ENCODE data around the gene ADGRL3.

The ADGRL3 gene

DNA sequence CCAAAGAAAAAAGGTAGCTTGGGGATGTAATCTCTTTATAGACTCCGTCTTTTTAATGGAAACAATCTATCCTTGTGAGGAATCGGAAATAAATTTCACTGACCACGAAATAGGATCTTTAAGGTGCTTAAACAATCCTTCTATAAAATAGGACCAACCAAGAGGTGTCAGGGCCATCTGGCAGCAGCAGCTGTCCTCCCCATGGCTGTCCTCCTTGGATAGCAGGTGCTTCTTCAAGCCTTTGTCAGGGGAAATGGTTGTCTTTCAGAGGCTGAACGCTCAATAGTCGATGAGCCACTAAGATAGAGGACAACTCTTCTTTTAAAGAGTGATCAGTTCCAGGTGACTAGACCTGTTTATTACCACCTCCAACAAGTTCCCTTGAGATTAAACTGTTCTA is 231.0 kb downstream of the ADGRL3 start:
- Histone ChIP-seq H3K9me3 (ENCODE audit: control insufficient read depth, insufficient read depth, low read length) (no peaks in the 10 kb centered on the region), H3K4me1 (ENCODE audit: control insufficient read depth, insufficient read depth, low read length) (no peaks in the 10 kb centered on the region), H3K36me3 (ENCODE audit: control insufficient read depth, insufficient read depth, low read length) (no peaks in the 10 kb centered on the region), H3K9ac (ENCODE audit: low read depth, low read length) (no peak overlapping the region), H3K27me3 (ENCODE audit: control insufficient read depth, insufficient read depth, low read length) (no peaks in the 10 kb centered on the region), H3K4me3 (ENCODE audit: low read depth, low read length) (no peak overlapping the region)

DNA sequence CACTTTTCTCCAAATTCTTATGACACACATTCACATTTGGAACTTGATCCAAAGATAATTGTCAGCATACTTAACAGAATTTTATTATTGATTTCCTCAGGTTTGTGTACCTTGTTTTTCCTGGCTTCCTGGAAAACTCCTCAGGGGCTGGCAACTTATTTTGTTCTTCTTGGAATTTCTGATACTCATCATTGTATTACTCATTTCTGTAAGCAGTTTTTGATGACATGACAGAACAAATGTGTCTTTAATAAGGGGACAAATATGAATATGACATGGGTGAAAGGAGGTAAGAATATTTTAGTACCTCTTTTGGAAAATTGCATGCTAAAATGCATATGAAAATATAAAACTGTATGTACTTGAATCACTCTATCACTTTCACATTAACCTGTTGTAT is 237.8 kb downstream of the ADGRL3 start:
- no peak overlapping the region for H3K9ac ChIP-seq (ENCODE audit: low read depth, low read length)

DNA sequence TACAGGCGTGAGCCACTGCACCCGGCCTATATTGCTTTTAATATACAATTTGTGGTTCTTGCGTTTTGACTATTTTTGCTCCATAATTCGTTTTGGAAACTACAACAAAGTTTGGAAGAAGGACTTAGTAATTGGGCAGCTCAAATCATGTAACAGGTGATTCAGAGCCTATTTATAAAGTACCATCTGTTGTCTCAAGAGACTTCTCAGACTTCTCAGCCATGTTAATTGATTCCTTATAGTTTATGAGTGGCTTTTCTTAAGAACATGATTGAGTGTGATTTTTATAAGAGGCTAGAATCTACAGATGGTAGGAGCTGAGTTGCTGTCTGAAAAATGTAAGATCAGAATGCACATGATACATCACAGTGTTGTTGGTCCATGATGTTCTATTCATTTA is 240.2 kb downstream of the ADGRL3 start:
- Histone ChIP-seq H3K4me1 (ENCODE audit: control insufficient read depth, insufficient read depth, low read length) (no peaks in the 10 kb centered on the region), H3K4me3 (ENCODE audit: low read depth, low read length) (no peak overlapping the region), H3K9me3 (ENCODE audit: control insufficient read depth, insufficient read depth, low read length) (no peaks in the 10 kb centered on the region), H3K9ac (ENCODE audit: low read depth, low read length) (no peak overlapping the region), H3K36me3 (ENCODE audit: control insufficient read depth, insufficient read depth, low read length) (no peaks in the 10 kb centered on the region), H3K27me3 (ENCODE audit: control insufficient read depth, insufficient read depth, low read length) (no peaks in the 10 kb centered on the region)

More for the DNA sequence above, 237.8 kb downstream of the ADGRL3 start:
- H3K4me1 ChIP-seq (ENCODE audit: control insufficient read depth, insufficient read depth, low read length), result no peaks in the 10 kb centered on the region
- H3K9me3 ChIP-seq (ENCODE audit: control insufficient read depth, insufficient read depth, low read length), result no peaks in the 10 kb centered on the region
- H3K36me3 ChIP-seq (ENCODE audit: control insufficient read depth, insufficient read depth, low read length), result no peaks in the 10 kb centered on the region
- H3K27me3 ChIP-seq (ENCODE audit: control insufficient read depth, insufficient read depth, low read length), result no peaks in the 10 kb centered on the region
- no peak overlapping the region for H3K4me3 ChIP-seq (ENCODE audit: low read depth, low read length)

DNA sequence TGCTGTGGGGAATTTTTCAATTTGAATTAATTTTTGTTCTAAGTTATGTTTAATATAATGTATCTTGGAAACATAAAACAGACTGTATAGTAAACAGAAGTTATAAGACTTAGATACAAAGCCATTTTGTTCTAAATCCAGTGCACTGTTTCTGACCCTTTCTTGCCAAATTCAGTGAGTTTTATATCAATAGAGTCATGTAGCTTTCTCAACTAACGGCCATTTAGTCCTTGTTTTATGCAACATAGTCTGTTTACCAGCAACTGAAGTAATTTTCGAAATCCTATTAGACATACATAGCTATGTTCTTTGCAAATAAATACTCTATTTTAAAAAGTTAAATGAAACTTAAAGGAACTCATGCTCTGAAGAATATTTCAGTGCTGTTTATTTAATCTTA is 242.8 kb downstream of the ADGRL3 start:
- Histone ChIP-seq H3K9me3 (ENCODE audit: control insufficient read depth, insufficient read depth, low read length) (no peaks in the 10 kb centered on the region), H3K36me3 (ENCODE audit: control insufficient read depth, insufficient read depth, low read length) (no peaks in the 10 kb centered on the region), H3K4me1 (ENCODE audit: control insufficient read depth, insufficient read depth, low read length) (no peaks in the 10 kb centered on the region), H3K27me3 (ENCODE audit: control insufficient read depth, insufficient read depth, low read length) (no peaks in the 10 kb centered on the region), H3K4me3 (ENCODE audit: low read depth, low read length) (no peak overlapping the region), H3K9ac (ENCODE audit: low read depth, low read length) (no peak overlapping the region)

DNA sequence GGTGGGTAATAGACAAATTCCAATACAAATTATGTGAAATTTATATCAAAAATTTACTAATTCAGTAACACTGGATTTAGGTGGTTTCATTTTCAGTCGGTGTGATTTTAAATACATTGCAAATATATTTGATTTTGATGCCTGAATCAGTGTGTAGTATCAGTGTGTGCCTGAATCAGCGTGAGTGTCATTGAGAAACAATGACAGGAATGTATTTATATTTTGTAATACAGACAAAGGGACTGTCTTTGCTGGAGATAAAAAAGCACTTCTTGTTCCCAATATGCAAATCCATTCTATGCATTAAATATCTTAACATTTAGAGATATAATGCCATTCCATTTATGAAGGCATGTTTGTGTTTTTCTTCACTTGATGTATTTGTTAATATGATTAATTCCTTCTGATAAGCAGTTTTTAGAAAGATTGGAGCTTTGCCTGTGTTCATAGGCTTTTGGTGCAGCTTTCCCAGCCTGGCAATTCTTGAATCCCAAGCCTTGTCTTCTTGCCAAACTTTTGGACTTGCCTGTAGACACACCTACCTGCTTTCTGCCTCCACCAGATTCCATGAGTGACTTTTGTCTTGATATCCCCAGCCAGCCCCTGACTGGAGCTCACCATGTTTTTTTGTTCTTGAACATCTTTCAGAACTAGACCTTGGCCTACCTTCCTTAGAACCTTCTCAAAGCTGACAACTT is 243.8 kb downstream of the ADGRL3 start:
- Histone ChIP-seq H3K4me1 (ENCODE audit: control insufficient read depth, insufficient read depth, low read length) (no peaks in the 10 kb centered on the region), H3K36me3 (ENCODE audit: control insufficient read depth, insufficient read depth, low read length) (no peaks in the 10 kb centered on the region), H3K9ac (ENCODE audit: low read depth, low read length) (no peak overlapping the region), H3K4me3 (ENCODE audit: low read depth, low read length) (no peak overlapping the region), H3K27me3 (ENCODE audit: control insufficient read depth, insufficient read depth, low read length) (no peaks in the 10 kb centered on the region), H3K9me3 (ENCODE audit: control insufficient read depth, insufficient read depth, low read length) (no peaks in the 10 kb centered on the region)

DNA sequence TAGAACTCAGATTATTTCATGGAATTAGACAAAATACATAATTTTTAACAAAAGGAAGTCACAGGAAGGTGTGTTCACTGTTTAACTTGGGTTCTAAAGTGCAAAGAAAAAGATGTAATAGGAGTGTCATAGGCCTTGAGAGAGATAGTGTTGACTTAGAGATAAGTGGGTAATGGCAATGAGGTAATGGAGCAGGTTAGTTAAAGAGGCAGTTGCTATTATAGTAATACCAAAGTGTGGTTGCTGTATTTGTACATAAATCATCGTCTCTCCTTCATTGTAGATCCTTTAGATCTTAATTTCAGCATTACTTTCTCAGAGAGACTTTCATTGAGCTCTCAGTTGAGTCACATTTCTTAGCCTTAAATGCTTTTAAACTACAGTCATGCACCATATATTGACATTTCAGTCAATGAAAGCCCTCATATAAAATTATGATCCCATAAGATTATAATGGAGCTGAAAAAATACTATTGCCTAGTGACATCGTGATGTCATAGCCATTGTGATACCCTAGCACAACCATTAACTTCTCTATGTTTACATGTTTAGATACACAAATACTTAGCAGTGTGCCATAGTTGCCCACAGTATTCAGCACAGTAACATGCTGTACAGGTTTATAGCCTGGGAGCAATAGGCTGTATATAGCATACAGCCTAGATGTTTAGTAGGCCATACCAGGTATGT is 245.4 kb downstream of the ADGRL3 start:
- no peaks in the 10 kb centered on the region for H3K9me3 ChIP-seq (ENCODE audit: control insufficient read depth, insufficient read depth, low read length)
- H3K4me3 ChIP-seq (ENCODE audit: low read depth, low read length), result no peak overlapping the region
- H3K36me3 ChIP-seq (ENCODE audit: control insufficient read depth, insufficient read depth, low read length), result no peaks in the 10 kb centered on the region
- no peaks in the 10 kb centered on the region for H3K27me3 ChIP-seq (ENCODE audit: control insufficient read depth, insufficient read depth, low read length)
- no peaks in the 10 kb centered on the region for H3K4me1 ChIP-seq (ENCODE audit: control insufficient read depth, insufficient read depth, low read length)
- H3K9ac ChIP-seq (ENCODE audit: low read depth, low read length), result no peak overlapping the region

DNA sequence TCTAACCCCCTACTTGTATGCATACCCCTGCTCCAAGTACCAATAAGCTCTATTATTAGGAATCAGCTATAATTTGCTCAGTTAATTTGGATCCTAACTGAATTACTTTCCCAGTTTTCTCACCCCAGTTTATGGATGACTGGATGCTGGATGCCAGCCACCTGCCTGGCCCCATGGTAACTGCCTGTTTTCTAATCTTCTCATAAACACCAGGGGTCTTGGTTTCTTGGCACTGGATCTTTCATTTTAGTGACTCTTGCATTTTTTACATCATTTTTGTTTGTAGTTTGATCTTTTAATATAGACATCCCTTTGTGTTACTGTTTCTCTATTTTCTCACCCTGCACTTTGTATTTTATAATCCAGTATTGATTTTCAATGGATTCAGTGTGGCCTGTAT is 246.8 kb downstream of the ADGRL3 start:
- Histone ChIP-seq H3K4me3 (ENCODE audit: low read depth, low read length) (no peak overlapping the region), H3K4me1 (ENCODE audit: control insufficient read depth, insufficient read depth, low read length) (no peaks in the 10 kb centered on the region), H3K9ac (ENCODE audit: low read depth, low read length) (no peak overlapping the region), H3K27me3 (ENCODE audit: control insufficient read depth, insufficient read depth, low read length) (no peaks in the 10 kb centered on the region), H3K9me3 (ENCODE audit: control insufficient read depth, insufficient read depth, low read length) (no peaks in the 10 kb centered on the region), H3K36me3 (ENCODE audit: control insufficient read depth, insufficient read depth, low read length) (no peaks in the 10 kb centered on the region)

DNA sequence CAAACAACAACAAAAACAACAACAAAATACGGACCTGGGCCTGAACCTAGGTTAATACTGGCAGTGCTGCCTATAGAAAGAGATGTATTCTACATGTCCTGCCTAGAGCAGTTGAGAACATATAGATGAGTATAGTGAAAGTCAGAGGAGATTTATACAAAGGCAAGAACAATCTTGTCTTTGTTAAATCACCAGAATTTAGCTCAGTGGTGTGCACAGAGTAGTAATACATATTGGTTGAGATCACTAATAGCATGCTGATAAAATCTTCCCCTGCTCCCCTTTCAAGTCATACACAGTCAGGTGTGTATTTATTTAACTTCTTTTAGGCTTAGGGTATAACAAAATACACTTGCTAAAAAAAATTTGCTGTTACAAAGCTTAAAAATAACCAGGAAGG is 247.8 kb downstream of the ADGRL3 start:
- H3K27me3 ChIP-seq (ENCODE audit: control insufficient read depth, insufficient read depth, low read length), result no peaks in the 10 kb centered on the region
- no peak overlapping the region for H3K9ac ChIP-seq (ENCODE audit: low read depth, low read length)
- no peaks in the 10 kb centered on the region for H3K9me3 ChIP-seq (ENCODE audit: control insufficient read depth, insufficient read depth, low read length)
- H3K4me1 ChIP-seq (ENCODE audit: control insufficient read depth, insufficient read depth, low read length), result no peaks in the 10 kb centered on the region
- no peaks in the 10 kb centered on the region for H3K36me3 ChIP-seq (ENCODE audit: control insufficient read depth, insufficient read depth, low read length)
- no peak overlapping the region for H3K4me3 ChIP-seq (ENCODE audit: low read depth, low read length)

DNA sequence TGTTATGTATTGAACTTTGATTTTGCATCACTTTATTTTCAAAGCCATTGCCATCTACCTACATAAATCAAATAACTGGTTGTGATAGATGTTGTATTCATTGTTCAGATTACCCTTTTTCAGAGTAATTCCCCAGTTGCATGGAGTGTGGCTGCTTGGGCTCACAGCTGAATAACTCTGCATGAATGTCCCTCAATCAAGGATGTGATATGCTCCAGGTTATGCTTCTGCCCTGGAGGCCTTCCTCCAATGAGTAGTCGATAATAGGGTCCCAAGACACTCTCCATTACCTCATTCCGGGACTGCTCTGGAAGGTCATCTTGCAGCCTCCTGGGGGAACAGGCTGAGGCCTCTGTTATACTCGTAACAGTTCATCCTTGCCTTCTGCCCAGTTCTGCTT is 251.8 kb downstream of the ADGRL3 start:
- Histone ChIP-seq H3K9me3 (ENCODE audit: control insufficient read depth, insufficient read depth, low read length) (no peaks in the 10 kb centered on the region), H3K4me1 (ENCODE audit: control insufficient read depth, insufficient read depth, low read length) (no peaks in the 10 kb centered on the region), H3K36me3 (ENCODE audit: control insufficient read depth, insufficient read depth, low read length) (no peaks in the 10 kb centered on the region), H3K9ac (ENCODE audit: low read depth, low read length) (no peak overlapping the region), H3K4me3 (ENCODE audit: low read depth, low read length) (no peak overlapping the region), H3K27me3 (ENCODE audit: control insufficient read depth, insufficient read depth, low read length) (no peaks in the 10 kb centered on the region)

DNA sequence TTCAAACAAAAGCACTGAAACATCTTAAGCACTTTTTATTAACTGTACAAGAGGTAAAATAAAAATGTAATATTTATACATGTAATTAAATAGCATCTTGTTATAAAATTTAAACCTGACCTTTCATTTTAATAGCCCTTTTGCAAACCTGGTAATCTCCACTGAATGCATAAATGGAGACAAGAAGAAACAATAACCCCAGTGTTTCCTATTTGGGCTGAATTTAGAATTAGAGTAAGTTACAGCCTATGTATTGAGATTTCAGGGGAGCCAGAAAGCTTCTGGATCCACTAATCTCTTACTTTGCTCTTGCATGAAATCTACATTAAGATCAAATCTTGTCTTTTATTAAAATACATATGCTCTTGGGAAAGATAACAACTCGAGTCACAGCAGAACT is 261.8 kb downstream of the ADGRL3 start:
- H3K36me3 ChIP-seq (ENCODE audit: control insufficient read depth, insufficient read depth, low read length), result no peaks in the 10 kb centered on the region
- H3K9ac ChIP-seq (ENCODE audit: low read depth, low read length), result no peak overlapping the region
- no peaks in the 10 kb centered on the region for H3K4me1 ChIP-seq (ENCODE audit: control insufficient read depth, insufficient read depth, low read length)
- H3K4me3 ChIP-seq (ENCODE audit: low read depth, low read length), result no peak overlapping the region
- H3K9me3 ChIP-seq (ENCODE audit: control insufficient read depth, insufficient read depth, low read length), result no peaks in the 10 kb centered on the region
- no peaks in the 10 kb centered on the region for H3K27me3 ChIP-seq (ENCODE audit: control insufficient read depth, insufficient read depth, low read length)

DNA sequence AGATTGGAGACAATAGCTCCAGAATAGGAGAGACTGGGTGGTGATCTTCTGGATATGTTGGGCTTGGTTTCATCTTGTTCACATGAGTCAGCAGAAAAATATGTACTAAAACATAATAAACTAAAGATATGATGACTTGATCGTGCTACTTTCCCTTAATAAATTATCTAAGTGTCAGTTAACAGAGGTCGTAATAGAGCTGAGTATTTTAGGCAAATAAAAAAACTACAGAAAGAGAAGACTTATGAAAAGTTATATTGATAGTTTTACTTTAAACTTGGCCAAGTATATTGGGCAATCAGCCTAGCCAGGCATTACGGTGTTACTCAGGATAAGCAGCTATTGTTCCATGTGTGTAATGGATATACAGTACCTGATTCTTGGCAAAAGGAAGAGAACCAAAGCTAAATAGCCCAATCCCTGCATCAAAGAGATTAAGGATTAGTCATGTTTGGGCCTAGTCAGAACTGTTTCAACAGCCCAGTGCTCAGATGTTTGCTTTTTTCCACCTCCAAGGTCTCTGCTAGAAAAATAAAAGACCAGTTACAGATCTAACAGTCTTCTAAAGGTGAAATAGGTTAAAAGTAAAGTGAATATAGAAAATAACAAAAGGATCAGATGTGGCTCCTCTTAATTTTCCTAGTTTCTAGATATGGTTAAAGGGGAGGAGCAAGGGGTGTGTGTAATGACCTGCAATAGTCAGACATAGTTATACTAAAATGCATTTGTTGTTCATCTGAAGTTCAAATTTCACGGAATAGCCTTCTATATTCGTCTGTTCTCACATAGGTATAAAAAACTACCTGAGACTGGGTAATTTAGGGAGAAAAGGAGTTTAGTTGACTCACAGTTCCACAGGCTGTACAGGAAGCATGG is 262.6 kb downstream of the ADGRL3 start:
- Histone ChIP-seq H3K4me1 (ENCODE audit: control insufficient read depth, insufficient read depth, low read length) (no peaks in the 10 kb centered on the region), H3K4me3 (ENCODE audit: low read depth, low read length) (no peak overlapping the region), H3K27me3 (ENCODE audit: control insufficient read depth, insufficient read depth, low read length) (no peaks in the 10 kb centered on the region), H3K9ac (ENCODE audit: low read depth, low read length) (no peak overlapping the region), H3K9me3 (ENCODE audit: control insufficient read depth, insufficient read depth, low read length) (no peaks in the 10 kb centered on the region), H3K36me3 (ENCODE audit: control insufficient read depth, insufficient read depth, low read length) (no peaks in the 10 kb centered on the region)
